Mucosa of stomach (tissue), 1 donor: Measurements from ENCODE around the gene AKAP12.
"Not testable (repeated sequence)": the region's sequence is repeated elsewhere in the genome, so short reads cannot be mapped to it uniquely, and the experiment has no call there.

Experiments used
- H3K27me3 ChIP-seq: one replicate; pipeline ENCODE4 v1.7.0; 2013; ENCODE audit warnings: mild to moderate bottlenecking, low read length; ENCODE audit not compliant: control insufficient read depth, insufficient read depth
- H3K36me3 ChIP-seq: one replicate; pipeline ENCODE4 v1.7.0; 2013; ENCODE audit warnings: low read length; ENCODE audit not compliant: control insufficient read depth, insufficient read depth
- H3K4me1 ChIP-seq: one replicate; pipeline ENCODE4 v1.7.0; 2013; ENCODE audit warnings: mild to moderate bottlenecking, low read length; ENCODE audit not compliant: control insufficient read depth, insufficient read depth
- H3K4me3 ChIP-seq: one replicate; pipeline ENCODE4 v1.7.0; 2013; ENCODE audit warnings: low read length
- H3K9ac ChIP-seq: one replicate; pipeline ENCODE4 v1.7.0; 2013; ENCODE audit warnings: mild to moderate bottlenecking, low read length, moderate library complexity
- H3K9me3 ChIP-seq: one replicate; pipeline ENCODE4 v1.7.0; 2013; ENCODE audit warnings: mild to moderate bottlenecking, low read length, moderate library complexity; ENCODE audit not compliant: control insufficient read depth
- donor health status: Pancreatic carcinoma.

AKAP12 gene

GRCh38 chr6:151303231-151303630 is 63.5 kb downstream of the AKAP12 start:
- H3K36me3 ChIP-seq: no peaks in the 10 kb centered on the region
- no peak overlapping the region for H3K4me3 ChIP-seq
- H3K27me3 ChIP-seq: peaks cover 6% of the 10 kb centered on the region
- no peak overlapping the region for H3K9ac ChIP-seq
- H3K9me3 ChIP-seq: no peaks in the 10 kb centered on the region
- no peaks in the 10 kb centered on the region for H3K4me1 ChIP-seq

GRCh38 chr6:151306269-151306783 is 66.6 kb downstream of the AKAP12 start:
- H3K4me1 ChIP-seq: no peaks in the 10 kb centered on the region
- H3K4me3 ChIP-seq: no peak overlapping the region
- H3K27me3 ChIP-seq: peaks cover 6% of the 10 kb centered on the region
- H3K9ac ChIP-seq: no peak overlapping the region
- no peaks in the 10 kb centered on the region for H3K36me3 ChIP-seq
- no peaks in the 10 kb centered on the region for H3K9me3 ChIP-seq

- no peak overlapping the region for H3K9ac ChIP-seq
- no peak overlapping the region for H3K4me3 ChIP-seq
- H3K4me1 ChIP-seq: no peaks in the 10 kb centered on the region
Observed at GRCh38 chr6:151307501-151307900, 67.7 kb downstream of the AKAP12 start.

GRCh38 chr6:151309619-151310018 is 69.9 kb downstream of the AKAP12 start:
- Histone ChIP-seq H3K4me1 (no peaks in the 10 kb centered on the region), H3K27me3 (peaks cover 6% of the 10 kb centered on the region), H3K36me3 (no peaks in the 10 kb centered on the region), H3K9ac (no peak overlapping the region), H3K4me3 (no peak overlapping the region), H3K9me3 (no peaks in the 10 kb centered on the region)

More at GRCh38 chr6:151307501-151307900, 67.7 kb downstream of the AKAP12 start:
- H3K9me3 ChIP-seq: no peaks in the 10 kb centered on the region
- H3K27me3 ChIP-seq: peaks cover 6% of the 10 kb centered on the region
- no peaks in the 10 kb centered on the region for H3K36me3 ChIP-seq

GRCh38 chr6:151310279-151310678 is 70.5 kb downstream of the AKAP12 start:
- Histone ChIP-seq H3K4me3 (no peak overlapping the region), H3K27me3 (peaks cover 6% of the 10 kb centered on the region), H3K36me3 (no peaks in the 10 kb centered on the region), H3K9ac (no peak overlapping the region), H3K4me1 (no peaks in the 10 kb centered on the region), H3K9me3 (no peaks in the 10 kb centered on the region)

GRCh38 chr6:151310852-151311767 is 71.3 kb downstream of the AKAP12 start:
- peaks cover 6% of the 10 kb centered on the region for H3K27me3 ChIP-seq
- no peaks in the 10 kb centered on the region for H3K9me3 ChIP-seq
- no peak overlapping the region for H3K9ac ChIP-seq
- H3K36me3 ChIP-seq: no peaks in the 10 kb centered on the region
- no peak overlapping the region for H3K4me3 ChIP-seq
- no peaks in the 10 kb centered on the region for H3K4me1 ChIP-seq

GRCh38 chr6:151313066-151313491 is 73.3 kb downstream of the AKAP12 start:
- no peaks in the 10 kb centered on the region for H3K27me3 ChIP-seq
- no peaks in the 10 kb centered on the region for H3K9me3 ChIP-seq
- no peak overlapping the region for H3K9ac ChIP-seq
- no peak overlapping the region for H3K4me3 ChIP-seq
- H3K36me3 ChIP-seq: no peaks in the 10 kb centered on the region
- H3K4me1 ChIP-seq: no peaks in the 10 kb centered on the region

GRCh38 chr6:151315661-151316060 is 75.9 kb downstream of the AKAP12 start:
- not testable (repeated sequence) for H3K4me3 ChIP-seq, H3K27me3 ChIP-seq, H3K36me3 ChIP-seq, H3K4me1 ChIP-seq, H3K9me3 ChIP-seq, H3K9ac ChIP-seq

- no peaks in the 10 kb centered on the region for H3K9me3 ChIP-seq
- H3K36me3 ChIP-seq: no peaks in the 10 kb centered on the region
- H3K4me1 ChIP-seq: no peaks in the 10 kb centered on the region
- H3K9ac ChIP-seq: no peak overlapping the region
- H3K4me3 ChIP-seq: no peak overlapping the region
- H3K27me3 ChIP-seq: no peaks in the 10 kb centered on the region
Observed at GRCh38 chr6:151317103-151317994, 77.6 kb downstream of the AKAP12 start.

GRCh38 chr6:151317995-151318365 is 78.2 kb downstream of the AKAP12 start:
- no peaks in the 10 kb centered on the region for H3K27me3 ChIP-seq
- H3K4me1 ChIP-seq: no peaks in the 10 kb centered on the region
- H3K36me3 ChIP-seq: no peaks in the 10 kb centered on the region
- no peaks in the 10 kb centered on the region for H3K9me3 ChIP-seq
- no peak overlapping the region for H3K4me3 ChIP-seq
- no peak overlapping the region for H3K9ac ChIP-seq

GRCh38 chr6:151320140-151320539 is 80.4 kb downstream of the AKAP12 start:
- Histone ChIP-seq H3K4me1 (peaks cover 9% of the 10 kb centered on the region), H3K27me3 (peaks cover 15% of the 10 kb centered on the region), H3K9ac (no peak overlapping the region), H3K9me3 (no peaks in the 10 kb centered on the region), H3K4me3 (no peak overlapping the region), H3K36me3 (no peaks in the 10 kb centered on the region)

- no peak overlapping the region for H3K4me3 ChIP-seq
- H3K36me3 ChIP-seq: no peaks in the 10 kb centered on the region
- no peaks in the 10 kb centered on the region for H3K9me3 ChIP-seq
- peaks cover 15% of the 10 kb centered on the region for H3K4me1 ChIP-seq
- H3K27me3 ChIP-seq: peaks cover 25% of the 10 kb centered on the region
- no peak overlapping the region for H3K9ac ChIP-seq
Observed at GRCh38 chr6:151321438-151321837, 81.7 kb downstream of the AKAP12 start.
